ENCODE results near the gene DSCAML1. TPM values are rescaled to one million over a fixed set of nuclear protein-coding genes. Genes with fewer than 3 reads are reported as not detected.
"Not testable (repeated sequence)": the region's sequence is repeated elsewhere in the genome, so short reads cannot be mapped to it uniquely, and the experiment has no call there.

Gene DSCAML1
- polyA plus RNA-seq, 3 donors: 2.4 to 4.0 (median 2.9) TPM

DNA sequence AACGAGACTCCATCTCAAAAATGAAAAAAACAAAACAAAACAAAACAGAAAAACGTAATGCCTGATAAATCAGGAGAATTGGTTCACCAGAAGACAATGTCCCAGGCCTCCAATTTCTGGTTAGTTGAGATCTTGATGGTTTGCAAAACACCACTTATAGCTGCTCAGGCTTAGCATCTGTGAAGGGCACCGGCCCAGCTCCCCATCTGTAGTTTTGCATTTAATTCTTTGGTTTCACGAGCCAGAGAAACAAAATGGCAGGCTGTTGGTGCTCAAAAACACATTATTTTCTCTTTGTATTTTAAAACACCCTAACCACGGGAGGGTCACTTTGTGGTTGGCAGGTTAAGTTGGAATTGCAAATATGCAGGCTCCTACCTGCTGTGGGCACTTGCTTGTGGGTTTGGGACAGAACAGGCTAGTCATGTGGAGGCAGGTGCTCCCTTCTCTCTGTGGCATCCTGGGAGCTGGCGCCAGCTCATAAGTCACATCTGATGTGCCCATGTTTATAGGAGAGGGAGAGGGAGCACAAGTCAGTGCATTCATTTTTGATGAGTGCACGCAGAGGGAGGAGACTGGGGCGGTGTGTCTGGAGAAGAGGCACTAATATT, 323.4 kb downstream of the DSCAML1 start:
- DNase-seq: no peak

DNA sequence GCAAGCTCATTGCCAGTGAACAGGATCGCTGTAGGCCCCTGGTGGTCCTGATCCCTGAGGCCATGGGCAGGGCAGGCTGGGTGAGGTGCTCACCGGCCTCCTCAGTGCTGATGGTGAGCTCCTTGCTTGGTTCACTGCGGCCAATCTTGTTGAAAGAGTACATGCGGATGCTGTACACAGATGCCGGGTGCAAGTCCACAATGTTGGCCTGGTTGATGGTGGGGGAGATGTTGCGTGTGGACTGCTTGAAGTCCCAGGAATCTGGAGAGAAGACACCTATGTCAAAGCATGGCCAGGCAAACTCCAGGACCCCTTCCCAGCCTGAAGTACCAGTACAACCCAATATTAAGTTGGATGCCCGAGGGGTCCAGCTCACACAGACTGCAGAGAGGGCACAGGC, 325.2 kb downstream of the DSCAML1 start:
- no peak for DNase-seq

DNA sequence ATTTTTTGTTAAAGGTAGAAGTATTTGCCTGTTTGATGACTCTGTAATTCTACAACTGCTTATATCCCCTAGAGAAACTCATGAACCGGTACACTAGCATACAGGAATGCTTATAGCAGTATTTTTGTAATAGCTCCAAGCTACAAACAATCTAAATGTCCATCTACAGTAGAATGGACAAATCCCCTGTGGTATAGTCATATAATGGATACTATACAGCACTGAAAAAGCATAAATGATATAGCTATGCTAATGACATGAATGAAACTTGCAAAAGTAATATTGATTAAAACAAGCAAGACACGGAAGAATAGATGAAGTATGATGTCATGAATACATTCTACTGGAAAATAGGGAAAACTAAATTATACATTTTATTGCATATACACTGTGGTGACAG, 326.4 kb downstream of the DSCAML1 start:
- DNase-seq: no peak

DNA sequence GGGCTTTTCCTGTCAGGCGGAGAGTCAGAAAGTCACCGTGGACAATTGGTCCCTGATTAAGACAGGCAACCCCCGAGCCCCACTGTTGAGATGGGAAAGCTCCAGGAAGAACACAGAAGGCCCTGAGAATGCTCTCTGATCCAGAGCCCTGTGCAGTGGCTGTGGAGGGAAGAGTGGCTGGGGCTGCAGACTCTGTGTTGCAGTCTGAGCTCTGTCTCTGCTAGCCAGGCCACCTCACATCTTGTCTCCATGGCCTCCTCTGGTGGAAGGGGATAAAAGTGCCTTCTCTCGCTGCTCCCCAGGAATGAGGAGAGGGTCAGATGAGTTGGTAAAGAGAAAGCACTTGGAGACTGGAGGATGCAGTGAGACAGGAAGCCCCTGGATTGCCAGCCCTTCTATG, 328.1 kb downstream of the DSCAML1 start:
- no peak for DNase-seq

GRCh38 chr11:117467770-117468169, 329.2 kb downstream of the DSCAML1 start:
- no peak for DNase-seq

DNA sequence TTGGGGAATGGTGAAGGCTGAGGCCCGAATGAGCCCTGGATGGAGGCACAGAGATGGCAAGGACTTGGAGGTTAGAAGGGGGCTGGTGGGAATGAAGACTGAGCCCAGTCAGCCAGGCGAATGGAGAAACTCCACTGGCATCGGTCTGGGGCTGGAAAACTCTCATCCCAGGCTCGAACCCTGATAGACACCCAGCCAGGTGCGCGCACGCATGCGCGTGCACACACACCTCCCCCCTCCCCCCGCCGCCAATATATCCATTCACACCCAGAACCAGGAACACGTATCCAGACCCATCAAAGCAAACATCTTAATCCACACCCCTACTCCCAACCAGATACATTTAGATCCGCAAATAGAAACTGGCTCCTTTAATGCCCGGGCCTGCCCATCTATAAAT, 330.1 kb downstream of the DSCAML1 start:
- DNase-seq: no peak

GRCh38 chr11:117465236-117465997, 331.6 kb downstream of the DSCAML1 start:
- no peak for DNase-seq

GRCh38 chr11:117464778-117465177, 332.2 kb downstream of the DSCAML1 start:
- DNase-seq: no peak

DNA sequence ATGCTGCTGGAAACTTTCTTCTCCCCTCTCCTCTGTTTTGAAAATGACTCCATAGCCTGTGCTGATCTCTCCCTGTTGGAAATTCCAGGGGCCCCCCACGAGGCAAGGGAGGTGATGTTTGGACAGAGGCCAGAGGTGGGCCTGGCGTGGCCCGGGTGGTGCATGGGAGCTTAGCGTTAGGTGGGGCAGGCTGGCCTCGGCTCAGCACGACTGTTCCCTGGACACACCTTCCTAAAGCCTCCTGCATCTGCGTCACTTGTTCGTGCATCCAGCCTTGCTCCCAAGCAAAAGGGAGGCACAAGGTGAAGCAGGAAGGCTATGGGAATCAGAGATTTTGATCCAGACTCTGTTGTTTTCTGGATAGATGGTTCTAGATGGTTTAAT, 334.2 kb downstream of the DSCAML1 start:
- DNase-seq: no peak

GRCh38 chr11:117462183-117462863, 334.7 kb downstream of the DSCAML1 start:
- no peak for DNase-seq

DNA sequence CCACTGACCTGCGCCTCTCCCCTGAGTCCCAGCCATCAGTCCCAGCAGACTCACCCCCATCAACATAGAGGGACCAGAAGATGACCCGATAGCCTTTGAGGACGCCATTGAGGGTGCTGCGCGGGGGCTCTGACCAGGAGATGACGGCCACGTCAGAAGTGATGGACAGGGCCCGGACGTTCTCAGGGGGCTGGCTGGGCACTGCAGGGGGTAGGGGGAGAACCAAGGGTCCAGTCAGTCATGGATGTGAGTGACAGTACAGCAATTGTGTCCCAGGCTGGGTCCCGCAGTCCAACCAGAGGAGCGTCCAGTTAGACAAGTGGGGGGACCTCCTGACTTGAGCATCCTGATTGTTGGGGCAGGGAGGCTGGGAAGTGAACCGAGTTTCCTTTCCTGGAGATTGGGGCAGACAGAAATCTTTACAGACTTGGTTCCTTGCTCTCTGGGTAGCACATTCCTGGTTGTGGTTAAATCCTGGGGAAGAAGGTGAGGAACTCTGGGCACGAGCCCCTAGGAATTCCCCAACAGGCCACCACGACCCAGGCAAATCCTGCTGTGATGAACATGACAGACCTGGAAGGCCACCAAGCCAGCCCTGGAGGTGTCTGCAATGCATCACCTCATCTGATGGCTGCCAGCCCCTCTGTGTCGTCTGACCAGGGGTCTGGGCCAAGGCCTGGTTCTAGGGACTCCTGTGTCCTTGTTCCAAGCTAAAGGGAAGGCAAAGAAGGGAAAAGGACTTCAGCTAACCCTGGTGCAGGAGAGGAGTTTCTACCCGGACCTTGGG, 335.4 kb downstream of the DSCAML1 start:
- no peak for DNase-seq

DNA sequence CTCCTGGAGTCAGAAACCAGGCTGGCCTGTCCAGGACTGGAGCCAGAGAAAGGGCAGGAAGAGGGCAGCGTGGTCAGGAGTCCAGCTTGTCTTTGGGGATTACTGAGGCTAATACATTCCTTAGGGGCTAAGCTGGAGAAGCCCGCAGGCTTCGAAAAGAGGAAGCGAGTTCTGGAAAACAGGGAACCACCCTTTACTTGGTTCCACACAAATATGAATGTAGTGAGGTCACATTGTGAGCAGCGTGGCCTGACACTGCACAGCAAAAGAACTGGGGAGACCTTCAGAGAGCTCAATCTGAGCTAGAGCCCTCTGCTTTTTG, 337.1 kb downstream of the DSCAML1 start:
- DNase-seq: no peak

GRCh38 chr11:117459123-117459978, 337.7 kb downstream of the DSCAML1 start:
- DNase-seq: no peak

DNA sequence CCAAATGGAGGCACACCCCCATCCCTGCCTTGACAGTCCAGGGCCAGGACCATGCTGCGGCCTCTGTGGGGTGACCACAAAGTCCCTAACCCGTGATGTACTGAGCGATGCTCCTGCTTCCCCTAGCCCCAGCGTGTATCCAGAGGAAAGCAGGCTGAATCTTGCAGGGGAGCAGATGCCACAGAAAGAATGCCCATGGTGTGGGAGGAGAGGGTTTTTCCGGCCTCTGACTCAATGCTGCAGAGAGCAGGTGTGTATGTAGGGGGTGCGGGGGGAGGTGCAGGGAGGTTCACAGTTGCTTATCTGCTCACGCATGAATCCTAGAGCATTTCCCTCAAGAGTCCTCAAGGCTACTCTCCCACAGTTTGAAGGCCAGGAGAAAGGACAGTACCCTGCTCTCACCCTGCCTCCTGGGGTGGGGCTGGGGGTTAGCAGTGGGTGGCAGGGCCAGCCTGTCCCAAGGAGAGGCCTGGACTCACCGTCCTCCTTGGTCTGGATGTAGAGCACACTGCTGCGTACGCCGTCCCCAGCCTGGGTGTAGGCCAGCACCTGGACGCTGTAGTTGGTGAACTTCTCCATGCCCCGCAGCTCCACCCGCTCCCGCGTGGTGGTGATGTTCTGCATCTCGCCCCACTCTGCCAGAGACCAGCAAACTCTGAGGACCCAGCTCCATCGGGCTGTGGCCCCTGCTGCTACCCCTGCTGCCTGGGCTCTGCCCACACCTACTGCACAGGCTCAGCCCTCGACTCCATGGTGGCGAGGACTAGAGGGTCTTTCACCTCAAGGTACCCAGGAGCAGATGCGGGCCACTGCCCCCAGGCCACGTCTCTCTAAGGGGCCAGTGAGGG, 338.5 kb downstream of the DSCAML1 start:
- DNase-seq: no peak

GRCh38 chr11:117457835-117458234, 339.2 kb downstream of the DSCAML1 start:
- no peak for DNase-seq

- no peak for DNase-seq
These were observed 339.8 kb downstream of the DSCAML1 start for GRCh38 chr11:117457031-117457785.

GRCh38 chr11:117456721-117457029, 340.3 kb downstream of the DSCAML1 start:
- DNase-seq: not testable (repeated sequence)

- DNase-seq: no peak
These were observed 340.8 kb downstream of the DSCAML1 start for GRCh38 chr11:117456027-117456720.

DNA sequence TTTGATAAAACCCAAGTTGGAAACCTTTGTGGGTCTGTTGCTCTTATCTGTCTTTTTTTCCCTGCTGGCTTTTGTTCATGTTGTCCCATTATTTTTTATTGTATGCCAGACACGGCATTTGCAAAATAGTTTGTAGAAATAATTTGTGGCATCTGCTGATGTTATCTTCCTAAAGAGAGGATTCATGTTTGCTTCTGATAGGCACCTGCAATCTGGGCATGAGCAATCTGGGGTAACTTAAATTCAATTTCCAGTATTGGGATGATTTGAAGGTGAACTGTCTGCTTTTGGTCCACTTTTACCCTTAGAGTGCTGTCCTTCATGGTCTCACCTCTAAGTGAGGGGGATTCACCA, 342.5 kb downstream of the DSCAML1 start:
- no peak for DNase-seq

Data from renal pelvis (tissue), 4 donors.